ENCODE measurements around the gene MCOLN3.

MCOLN3 gene

DNA sequence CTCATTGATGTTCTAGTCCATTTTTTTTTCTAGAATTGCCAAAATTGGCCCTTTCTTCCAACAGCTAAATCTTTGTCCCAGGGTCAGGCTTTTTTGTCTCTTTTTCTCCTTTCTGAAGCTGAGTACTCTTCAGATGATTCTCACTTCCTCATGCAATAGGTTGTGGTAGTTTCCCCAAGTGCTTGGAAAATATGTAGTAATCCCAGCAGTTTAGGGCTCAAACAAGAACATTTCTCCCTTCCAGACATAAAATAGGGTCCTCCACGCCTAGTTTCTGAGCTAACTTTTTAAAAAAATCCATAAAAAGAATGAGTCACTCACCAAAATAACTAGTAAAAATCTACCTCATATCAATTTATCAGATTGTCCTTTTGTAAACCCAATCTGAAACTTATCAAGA lies 10.0 kb upstream of the MCOLN3 start:
- TF ChIP-seq, protein P1, sequence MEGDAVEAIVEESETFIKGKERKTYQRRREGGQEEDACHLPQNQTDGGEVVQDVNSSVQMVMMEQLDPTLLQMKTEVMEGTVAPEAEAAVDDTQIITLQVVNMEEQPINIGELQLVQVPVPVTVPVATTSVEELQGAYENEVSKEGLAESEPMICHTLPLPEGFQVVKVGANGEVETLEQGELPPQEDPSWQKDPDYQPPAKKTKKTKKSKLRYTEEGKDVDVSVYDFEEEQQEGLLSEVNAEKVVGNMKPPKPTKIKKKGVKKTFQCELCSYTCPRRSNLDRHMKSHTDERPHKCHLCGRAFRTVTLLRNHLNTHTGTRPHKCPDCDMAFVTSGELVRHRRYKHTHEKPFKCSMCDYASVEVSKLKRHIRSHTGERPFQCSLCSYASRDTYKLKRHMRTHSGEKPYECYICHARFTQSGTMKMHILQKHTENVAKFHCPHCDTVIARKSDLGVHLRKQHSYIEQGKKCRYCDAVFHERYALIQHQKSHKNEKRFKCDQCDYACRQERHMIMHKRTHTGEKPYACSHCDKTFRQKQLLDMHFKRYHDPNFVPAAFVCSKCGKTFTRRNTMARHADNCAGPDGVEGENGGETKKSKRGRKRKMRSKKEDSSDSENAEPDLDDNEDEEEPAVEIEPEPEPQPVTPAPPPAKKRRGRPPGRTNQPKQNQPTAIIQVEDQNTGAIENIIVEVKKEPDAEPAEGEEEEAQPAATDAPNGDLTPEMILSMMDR (conservative IDR thresholded peaks at IDR 0.05; ENCODE audit: control insufficient read depth, insufficient read depth, low read depth, low read length), result no peak
- DNase-seq (ENCODE audit: low read depth), result no peak
- H3K4me3 ChIP-seq (ENCODE audit: control insufficient read depth, low read depth, low read length), result no peak overlapping the region

DNA sequence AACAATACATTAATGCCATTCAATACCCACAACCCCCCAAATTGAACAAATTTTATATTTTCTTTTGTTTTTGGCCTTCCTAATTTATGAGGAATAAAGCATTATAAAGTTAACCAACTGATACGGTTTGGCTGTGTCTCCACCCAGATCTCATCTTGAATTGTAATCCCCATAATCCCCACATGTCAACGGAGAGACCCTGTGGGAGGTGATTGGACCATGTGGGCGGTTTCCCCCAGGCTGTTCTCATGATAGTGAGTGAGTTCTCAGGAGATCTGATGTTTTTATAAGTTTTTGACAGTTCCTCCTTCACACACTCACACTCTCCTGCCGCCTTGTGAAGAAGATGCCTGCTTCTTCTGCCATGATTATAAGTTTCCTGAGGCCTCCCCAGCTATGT lies 6.4 kb upstream of the MCOLN3 start:
- DNase-seq (ENCODE audit: low read depth), result no peak
- TF ChIP-seq, protein P1 (conservative IDR thresholded peaks at IDR 0.05; ENCODE audit: control insufficient read depth, insufficient read depth, low read depth, low read length), result no peak
- no peak overlapping the region for H3K4me3 ChIP-seq (ENCODE audit: control insufficient read depth, low read depth, low read length)

DNA sequence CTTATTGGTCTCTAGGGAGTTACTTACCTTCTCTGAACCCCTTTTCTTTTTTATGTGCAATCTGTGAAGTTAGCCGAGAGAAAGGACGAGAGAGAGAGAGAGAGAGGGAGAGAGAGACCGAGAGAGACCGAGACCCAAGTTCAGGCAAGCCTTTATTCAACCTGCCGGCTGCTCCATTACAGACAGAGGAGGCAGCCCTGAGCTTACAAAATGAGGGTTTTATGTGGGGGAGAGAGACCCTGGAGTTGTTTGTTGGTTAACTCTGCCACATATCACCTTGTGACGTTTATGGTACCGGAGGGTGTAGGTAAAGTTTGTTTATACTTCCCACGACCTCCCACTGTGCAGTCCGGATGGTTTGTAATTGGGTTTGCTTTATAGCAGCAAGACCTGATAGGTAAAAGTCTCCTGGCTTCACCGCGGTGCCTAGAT lies 1.5 kb upstream of the MCOLN3 start:
- TF ChIP-seq, protein P1 (conservative IDR thresholded peaks at IDR 0.05; ENCODE audit: control insufficient read depth, insufficient read depth, low read depth, low read length), result no peak
- no peak overlapping the region for H3K4me3 ChIP-seq (ENCODE audit: control insufficient read depth, low read depth, low read length)
- no peak for DNase-seq (ENCODE audit: low read depth)

DNA sequence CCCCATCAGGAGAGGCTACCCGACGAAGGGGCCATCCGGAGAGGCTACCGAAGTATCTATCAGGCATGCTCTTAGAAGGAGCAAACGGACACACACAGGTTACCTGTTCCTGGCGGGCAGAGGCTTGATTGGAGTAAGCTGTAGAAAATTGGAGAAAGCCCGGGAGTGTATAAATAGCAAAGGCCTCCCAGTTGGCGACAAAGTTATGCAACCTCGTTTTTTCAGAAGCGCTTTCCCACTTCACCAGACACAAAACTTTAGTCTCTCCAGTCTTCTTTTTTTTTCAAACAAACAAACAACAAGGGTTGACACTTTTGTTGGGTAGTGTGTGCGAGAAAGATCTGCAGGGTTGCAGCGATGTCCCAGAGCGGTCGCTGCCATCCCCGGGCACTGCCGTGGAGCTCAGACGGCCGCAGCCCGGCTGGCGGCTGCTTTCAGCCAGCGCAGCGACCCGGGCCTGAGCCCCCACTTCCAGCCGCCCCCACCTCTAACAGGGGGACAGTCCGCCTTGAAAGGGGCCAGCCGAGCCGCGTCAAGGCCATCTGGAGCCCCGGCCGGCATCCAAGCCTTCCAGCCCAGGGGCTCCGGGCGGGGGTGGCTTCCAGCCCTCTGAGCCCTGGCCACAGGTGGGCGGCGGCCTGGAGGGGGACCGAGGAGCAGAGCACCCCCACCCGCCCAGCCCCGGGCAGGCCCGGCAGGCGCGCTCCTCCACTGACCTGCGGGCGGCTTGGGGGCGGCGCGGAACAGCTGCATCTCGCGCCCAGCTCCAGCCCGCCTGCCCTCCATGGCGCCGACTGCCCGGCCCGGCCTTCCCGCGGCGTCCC lies 616 bp downstream of the MCOLN3 start:
- DNase-seq (ENCODE audit: low read depth), result no peak
- peak overlapping the region; percentile 36 for H3K4me3 ChIP-seq (ENCODE audit: control insufficient read depth, low read depth, low read length)

DNA sequence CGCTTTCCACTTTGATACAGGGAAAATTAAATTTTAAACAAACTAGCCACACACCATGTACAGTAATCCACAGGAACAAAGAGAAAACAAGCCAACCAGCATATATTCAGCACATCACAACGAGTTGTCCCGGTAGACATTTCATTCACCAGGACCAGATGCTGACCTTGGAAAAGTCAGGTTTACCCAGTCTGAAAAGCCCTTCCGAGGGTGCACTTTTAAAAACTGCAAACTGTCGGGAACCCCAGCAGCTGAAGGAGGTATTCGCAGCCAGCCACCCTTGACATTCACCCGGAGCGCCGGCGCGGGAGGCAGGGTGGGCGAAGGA lies 1.2 kb downstream of the MCOLN3 start:
- DNase-seq (ENCODE audit: low read depth), result no peak
- H3K4me3 ChIP-seq (ENCODE audit: control insufficient read depth, low read depth, low read length), result no peak overlapping the region
- TF ChIP-seq, protein P1 (conservative IDR thresholded peaks at IDR 0.05; ENCODE audit: control insufficient read depth, insufficient read depth, low read depth, low read length), result no peak

More for the DNA sequence above, 616 bp downstream of the MCOLN3 start:
- TF ChIP-seq, protein P1 (conservative IDR thresholded peaks at IDR 0.05; ENCODE audit: control insufficient read depth, insufficient read depth, low read depth, low read length), result no peak

DNA sequence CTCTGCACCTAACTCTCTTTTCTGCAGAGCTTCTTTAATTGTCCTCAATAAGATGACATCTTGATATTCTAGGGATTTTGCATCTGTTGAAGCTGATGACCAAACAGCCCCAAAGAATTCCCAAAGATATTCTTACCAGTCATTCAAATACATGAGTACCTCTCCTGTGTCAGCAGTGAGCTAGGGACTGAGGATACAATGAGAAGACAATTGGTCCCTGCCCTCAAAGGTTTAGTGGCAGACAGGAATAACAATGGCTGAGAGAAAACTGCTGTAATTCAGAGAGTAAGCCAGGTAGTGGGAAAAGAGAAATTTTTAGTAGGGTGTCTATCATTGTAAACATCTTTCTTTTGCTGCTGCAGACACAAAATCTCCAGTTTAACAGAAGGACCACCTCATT lies 5.9 kb downstream of the MCOLN3 start:
- TF ChIP-seq, protein P1 (conservative IDR thresholded peaks at IDR 0.05; ENCODE audit: control insufficient read depth, insufficient read depth, low read depth, low read length), result no peak
- no peak overlapping the region for H3K4me3 ChIP-seq (ENCODE audit: control insufficient read depth, low read depth, low read length)
- no peak for DNase-seq (ENCODE audit: low read depth)

All from fibroblast of mammary gland (primary cell).